ENCODE results near the gene PPIP5K2. TPM values are rescaled to one million over a fixed set of nuclear protein-coding genes. Genes with fewer than 3 reads are reported as not detected.
A peak's percentile ranks its signal among the peaks of the same experiment; 100 is the strongest.

Gene PPIP5K2
- total RNA-seq, 1 donor from 2014 or later: 71.5 TPM

GRCh38 chr5:103111468-103111867, 8.6 kb upstream of the PPIP5K2 start:
- H3K4me1 Mint-ChIP-seq (ENCODE audit: unreplicated experiment): no peaks in the 10 kb centered on the region
- TF ChIP-seq CTCF (conservative IDR thresholded peaks at IDR 0.05): no peak
- H3K4me3 Mint-ChIP-seq: no peak overlapping the region
- no peak for DNase-seq (ENCODE audit: extremely low spot score, unreplicated experiment)
- peaks cover 4% of the 10 kb centered on the region for H3K9me3 Mint-ChIP-seq
- no peak overlapping the region for H3K27ac Mint-ChIP-seq
- no peaks in the 10 kb centered on the region for H3K27me3 Mint-ChIP-seq
- peaks cover 8% of the 10 kb centered on the region for H3K36me3 Mint-ChIP-seq

- DNase-seq (ENCODE audit: extremely low spot score, unreplicated experiment): no peak
- H3K9me3 Mint-ChIP-seq: peaks cover 4% of the 10 kb centered on the region
- no peak overlapping the region for H3K27ac Mint-ChIP-seq
- H3K27me3 Mint-ChIP-seq: no peaks in the 10 kb centered on the region
- peaks cover 8% of the 10 kb centered on the region for H3K36me3 Mint-ChIP-seq
- no peak for TF ChIP-seq CTCF (conservative IDR thresholded peaks at IDR 0.05)
- H3K4me3 Mint-ChIP-seq: no peak overlapping the region
- no peaks in the 10 kb centered on the region for H3K4me1 Mint-ChIP-seq (ENCODE audit: unreplicated experiment)
Measured at GRCh38 chr5:103112910-103113309, 7.2 kb upstream of the PPIP5K2 start.

DNA sequence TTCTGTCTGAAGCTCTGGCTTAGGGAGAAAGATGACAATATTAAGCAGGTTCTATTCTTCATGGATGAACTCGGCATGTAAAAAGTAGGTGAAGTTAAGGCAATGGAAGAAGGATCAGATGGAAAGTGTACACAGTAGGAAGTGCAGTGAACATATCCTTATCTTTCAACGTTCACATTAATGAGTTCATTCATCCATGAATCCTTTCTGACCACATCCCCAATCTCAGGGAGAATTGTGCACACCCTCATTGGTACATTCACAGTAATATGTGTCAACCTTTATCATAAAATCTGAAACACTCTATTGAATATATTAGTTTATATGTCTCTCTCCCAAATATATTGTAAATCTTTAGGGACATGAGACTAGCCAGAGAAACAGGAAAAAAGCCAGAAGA, 5.7 kb upstream of the PPIP5K2 start:
- Mint-ChIP-seq H3K27ac (no peak overlapping the region), H3K36me3 (peaks cover 4% of the 10 kb centered on the region), H3K9me3 (peaks cover 4% of the 10 kb centered on the region)

GRCh38 chr5:103117471-103117991, 2.6 kb upstream of the PPIP5K2 start:
- peaks cover under 1% of the 10 kb centered on the region for H3K36me3 Mint-ChIP-seq
- DNase-seq (ENCODE audit: extremely low spot score, unreplicated experiment): no peak
- H3K9me3 Mint-ChIP-seq: no peaks in the 10 kb centered on the region
- no peak overlapping the region for H3K27ac Mint-ChIP-seq
- H3K4me3 Mint-ChIP-seq: no peak overlapping the region
- H3K27me3 Mint-ChIP-seq: no peaks in the 10 kb centered on the region
- H3K4me1 Mint-ChIP-seq (ENCODE audit: unreplicated experiment): peaks cover 11% of the 10 kb centered on the region
- no peak for TF ChIP-seq CTCF (conservative IDR thresholded peaks at IDR 0.05)

More for the DNA sequence above, 5.7 kb upstream of the PPIP5K2 start:
- no peaks in the 10 kb centered on the region for H3K27me3 Mint-ChIP-seq
- DNase-seq (ENCODE audit: extremely low spot score, unreplicated experiment): no peak
- H3K4me1 Mint-ChIP-seq (ENCODE audit: unreplicated experiment): no peaks in the 10 kb centered on the region
- TF ChIP-seq CTCF (conservative IDR thresholded peaks at IDR 0.05): no peak
- H3K4me3 Mint-ChIP-seq: no peak overlapping the region

GRCh38 chr5:103119070-103119764, 884 bp upstream of the PPIP5K2 start:
- peaks cover 6% of the 10 kb centered on the region for H3K36me3 Mint-ChIP-seq
- H3K27ac Mint-ChIP-seq: peak overlapping the region; percentile 99
- DNase-seq (ENCODE audit: extremely low spot score, unreplicated experiment): no peak
- TF ChIP-seq CTCF (conservative IDR thresholded peaks at IDR 0.05): no peak
- H3K4me3 Mint-ChIP-seq: peak overlapping the region; percentile 96
- H3K4me1 Mint-ChIP-seq (ENCODE audit: unreplicated experiment): peaks cover 16% of the 10 kb centered on the region
- no peaks in the 10 kb centered on the region for H3K9me3 Mint-ChIP-seq
- no peaks in the 10 kb centered on the region for H3K27me3 Mint-ChIP-seq
